Breast epithelium (tissue), 3 donors: ENCODE measurements around the gene LRRC45.
A peak's percentile ranks its signal among the peaks of the same experiment; 100 is the strongest.

ENCODE experiments used
- POLR2A ChIP-seq: fragments of 450-650 bp; IDR thresholded peaks from one replicate; pipeline ENCODE4 v1.6.1; 2016; ENCODE audit warnings: antibody characterized with exemption, mild to moderate bottlenecking, moderate library complexity
- POLR2AphosphoS5 ChIP-seq, 3 donors: sonication (generic); formaldehyde crosslinking; IDR thresholded peaks; one replicate each; pipeline ENCODE4 v1.6.1; 2017; ENCODE audit warnings: antibody characterized with exemption in 3 of 3
- TF ChIP-seq, protein P1 (sequence below), 3 donors: fragments of 450-650 bp; IDR thresholded peaks; one replicate each; pipeline ENCODE4 v1.5.1; 2016 to 2017; ENCODE audit warnings: antibody characterized with exemption in 3 of 3, mild to moderate bottlenecking in 3 of 3, moderate library complexity in 3 of 3

GRCh38 chr17:82037092-82037888 lies 14.2 kb downstream of the LRRC45 start, which contains the start of gene DCXR:
- TF ChIP-seq, protein P1, sequence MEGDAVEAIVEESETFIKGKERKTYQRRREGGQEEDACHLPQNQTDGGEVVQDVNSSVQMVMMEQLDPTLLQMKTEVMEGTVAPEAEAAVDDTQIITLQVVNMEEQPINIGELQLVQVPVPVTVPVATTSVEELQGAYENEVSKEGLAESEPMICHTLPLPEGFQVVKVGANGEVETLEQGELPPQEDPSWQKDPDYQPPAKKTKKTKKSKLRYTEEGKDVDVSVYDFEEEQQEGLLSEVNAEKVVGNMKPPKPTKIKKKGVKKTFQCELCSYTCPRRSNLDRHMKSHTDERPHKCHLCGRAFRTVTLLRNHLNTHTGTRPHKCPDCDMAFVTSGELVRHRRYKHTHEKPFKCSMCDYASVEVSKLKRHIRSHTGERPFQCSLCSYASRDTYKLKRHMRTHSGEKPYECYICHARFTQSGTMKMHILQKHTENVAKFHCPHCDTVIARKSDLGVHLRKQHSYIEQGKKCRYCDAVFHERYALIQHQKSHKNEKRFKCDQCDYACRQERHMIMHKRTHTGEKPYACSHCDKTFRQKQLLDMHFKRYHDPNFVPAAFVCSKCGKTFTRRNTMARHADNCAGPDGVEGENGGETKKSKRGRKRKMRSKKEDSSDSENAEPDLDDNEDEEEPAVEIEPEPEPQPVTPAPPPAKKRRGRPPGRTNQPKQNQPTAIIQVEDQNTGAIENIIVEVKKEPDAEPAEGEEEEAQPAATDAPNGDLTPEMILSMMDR (IDR thresholded peaks at IDR 0.05) = peak; percentile 20 to 72 (median 33)
- TF ChIP-seq POLR2A (peak; percentile 93), POLR2AphosphoS5 (IDR thresholded peaks at IDR 0.05) (peak; percentile 93 to 96 (median 95))
